Activated T-cell treated with anti-CD3 and anti-CD28 coated beads for 1 hour (primary cell): ENCODE data around the gene PROB1.
"Not testable (repeated sequence)": the region's sequence is repeated elsewhere in the genome, so short reads cannot be mapped to it uniquely, and the experiment has no call there.

Source experiments
- DNase-seq: peaks from one replicate; pipeline ENCODE4 v3.0.0-alpha.2; 2020; ENCODE audit warnings: low read depth

Gene PROB1

DNA sequence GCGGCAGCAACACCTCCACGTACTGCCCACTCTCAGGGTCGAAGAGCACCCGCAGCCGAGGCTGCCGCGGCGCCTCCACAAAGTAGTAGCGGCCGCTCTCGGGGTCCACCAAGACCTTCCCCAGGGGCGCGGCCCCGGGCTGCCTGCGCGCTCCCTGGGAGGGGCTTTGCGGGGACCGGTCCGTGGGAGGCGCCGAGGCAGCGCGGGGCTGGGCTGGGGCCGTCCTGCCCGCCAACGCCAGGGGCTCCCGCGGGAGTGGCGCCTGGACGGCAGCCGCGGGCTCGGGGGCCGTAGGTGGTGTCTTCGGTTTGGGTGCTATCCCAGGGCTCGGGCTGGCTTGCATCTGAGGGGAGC is 2.6 kb downstream of the PROB1 start:
- DNase-seq = no peak

DNA sequence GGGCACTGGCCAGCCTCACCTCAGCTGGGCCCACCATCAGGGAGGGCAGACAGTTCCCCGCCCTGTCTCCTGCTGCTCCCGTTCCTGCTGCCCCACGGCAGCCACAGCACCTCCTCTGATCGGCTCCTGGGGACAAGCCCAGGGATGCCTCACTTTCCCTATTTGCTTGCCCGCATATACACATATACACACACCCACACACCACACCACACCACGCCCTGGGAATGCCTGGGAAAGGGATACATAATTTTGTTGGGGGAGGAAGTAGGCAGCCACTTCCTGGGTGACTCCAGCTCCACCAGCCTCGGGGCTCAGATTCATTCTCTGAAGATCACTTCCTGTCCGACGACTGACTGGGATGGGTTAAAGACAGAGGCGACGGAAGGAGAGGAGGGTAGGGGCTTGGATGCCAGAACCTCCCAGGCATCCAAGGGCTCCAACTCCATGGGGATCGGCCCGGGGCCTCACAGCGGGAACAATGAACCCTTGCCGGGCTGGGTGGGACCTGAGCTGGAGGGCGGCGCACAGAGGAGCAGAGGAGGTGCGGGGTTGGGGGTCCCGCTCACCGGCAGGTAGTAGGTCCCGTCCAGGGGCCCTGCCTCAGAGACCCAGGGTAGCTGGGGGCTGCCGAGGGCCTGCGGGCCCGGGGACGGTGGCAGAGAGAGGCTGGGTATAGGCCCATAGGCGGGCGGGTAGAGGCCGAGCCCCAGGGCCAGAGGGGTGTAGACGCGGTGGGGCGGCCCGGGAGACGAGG is 3.2 kb downstream of the PROB1 start:
- no peak for DNase-seq

DNA sequence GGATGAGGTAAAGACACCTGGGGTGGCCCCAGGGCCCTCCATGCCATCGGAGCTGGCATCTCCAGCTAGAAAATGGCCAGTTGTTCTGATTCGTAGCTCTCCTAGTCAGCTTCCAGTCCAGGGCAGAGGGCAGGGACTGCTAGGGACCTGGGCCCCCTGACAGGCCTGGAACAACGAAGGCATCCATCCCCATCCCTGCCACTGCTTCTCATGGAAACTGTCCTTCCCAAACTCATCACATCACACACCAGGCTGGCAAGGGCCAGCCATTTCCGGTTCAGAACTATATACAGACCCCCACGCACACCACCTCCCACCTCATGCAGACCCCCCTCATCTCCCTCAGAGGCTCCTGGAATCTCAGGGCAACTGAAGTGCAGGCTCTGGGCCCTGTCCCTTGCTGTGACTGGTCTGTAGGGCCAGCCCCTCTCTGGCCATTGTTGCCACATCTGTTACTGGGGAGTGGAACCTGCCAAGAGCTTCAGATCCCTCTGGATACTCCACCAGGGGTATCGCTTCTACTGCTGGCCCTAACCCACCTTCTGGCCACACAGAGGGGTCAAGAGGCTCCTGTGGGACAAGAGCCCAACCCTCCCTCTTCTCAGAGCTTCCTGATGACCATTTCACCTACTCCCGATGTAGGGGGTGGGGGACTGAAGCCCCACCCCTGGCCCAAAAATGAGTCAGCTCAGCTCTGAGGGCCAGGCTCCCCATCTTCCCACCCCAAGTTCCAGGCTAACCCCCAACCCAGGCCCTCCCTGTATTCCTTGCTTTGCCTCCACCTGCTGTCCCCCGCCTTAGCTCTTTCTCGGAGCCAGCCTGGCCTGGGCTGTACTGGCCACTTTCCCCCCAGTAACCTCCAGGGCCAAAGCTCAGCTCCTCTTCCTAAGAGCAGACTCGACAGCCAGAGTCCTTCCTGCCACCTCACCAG is 4.0 kb downstream of the PROB1 start:
- no peak for DNase-seq

DNA sequence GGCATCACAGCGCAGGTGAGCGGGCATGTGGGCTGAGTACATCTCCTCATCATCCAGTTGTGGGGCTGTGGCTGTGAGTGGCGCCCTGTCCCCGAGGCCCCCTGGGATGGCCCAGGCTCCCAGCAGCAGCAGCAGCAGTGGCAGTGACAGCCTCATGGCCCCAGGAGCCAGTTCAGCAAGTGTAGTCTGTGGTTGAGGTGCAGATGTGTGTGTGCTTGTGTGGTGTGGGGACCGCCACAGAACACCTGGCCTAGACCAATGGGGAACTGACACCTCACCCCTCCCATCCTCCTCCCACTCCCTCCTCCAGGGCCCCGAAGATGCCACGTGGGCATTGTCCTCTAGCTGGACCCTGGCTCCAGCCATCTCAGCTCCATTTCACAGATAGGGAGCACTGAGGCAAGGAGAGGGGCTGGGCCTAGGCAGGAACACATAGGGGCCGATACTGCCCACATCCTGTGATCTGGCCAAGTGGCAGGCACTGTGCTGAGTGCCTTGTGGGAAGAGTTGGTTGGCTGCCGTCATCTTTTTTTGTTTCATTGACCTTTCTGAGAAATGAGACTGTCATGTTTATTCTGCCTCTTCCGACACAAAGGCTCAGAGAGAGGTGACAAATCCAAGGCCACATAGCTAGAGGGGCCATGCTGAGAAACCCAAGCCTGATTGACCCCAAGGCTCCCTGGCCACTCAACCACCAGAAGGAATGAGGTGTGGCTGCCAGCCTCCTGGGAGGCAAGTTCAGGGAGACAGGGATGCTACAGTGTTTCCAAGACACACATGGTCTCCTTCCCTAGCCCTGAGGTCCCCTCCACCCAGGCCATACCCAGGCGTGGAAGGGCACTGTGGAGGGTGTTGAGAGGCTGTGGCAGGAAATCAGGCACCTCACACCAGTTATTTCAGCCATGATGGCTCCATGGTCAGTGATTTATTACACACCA is 4.9 kb downstream of the PROB1 start, which contains the start of gene MZB1:
Gene MZB1, minus strand, starts transcription at position 213 of the 938 bp plus-strand sequence. Its CDS starts 57 bp downstream, at position 156.
- no peak for DNase-seq

- DNase-seq = no peak
Measured at GRCh38 chr5:139388198-139388821, 6.6 kb downstream of the PROB1 start.

DNA sequence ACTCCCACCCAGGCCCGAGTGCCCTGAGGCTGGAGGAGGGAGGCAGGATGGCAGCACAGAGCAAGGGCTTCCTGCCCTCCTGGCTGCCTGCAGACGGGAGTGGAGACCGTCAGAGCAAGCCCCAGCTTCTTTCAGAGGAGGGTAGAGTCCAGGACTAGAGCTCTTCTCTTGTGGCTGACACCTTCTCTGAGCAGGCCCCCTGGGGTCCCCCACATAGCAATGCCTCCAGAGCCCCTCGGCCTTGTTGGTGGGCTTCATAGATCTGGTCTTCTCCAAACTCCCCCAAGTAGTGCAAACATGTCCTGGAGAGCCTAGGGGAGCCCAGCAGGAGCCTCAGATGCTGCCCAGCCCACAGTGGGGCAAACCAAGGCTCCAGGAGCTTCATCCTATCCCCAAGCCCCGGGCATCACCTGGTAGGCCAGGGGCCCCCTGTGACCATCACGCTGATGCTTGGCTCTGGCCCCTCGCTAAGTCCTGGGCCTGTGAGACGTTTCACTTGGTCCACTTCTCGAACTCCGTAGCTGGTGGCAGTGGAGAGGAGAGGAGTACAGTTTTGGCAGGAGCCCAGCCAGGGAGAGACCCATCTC is 7.2 kb downstream of the PROB1 start:
- no peak for DNase-seq

- DNase-seq = not testable (repeated sequence)
Measured at GRCh38 chr5:139386956-139387355, 7.9 kb downstream of the PROB1 start.

DNA sequence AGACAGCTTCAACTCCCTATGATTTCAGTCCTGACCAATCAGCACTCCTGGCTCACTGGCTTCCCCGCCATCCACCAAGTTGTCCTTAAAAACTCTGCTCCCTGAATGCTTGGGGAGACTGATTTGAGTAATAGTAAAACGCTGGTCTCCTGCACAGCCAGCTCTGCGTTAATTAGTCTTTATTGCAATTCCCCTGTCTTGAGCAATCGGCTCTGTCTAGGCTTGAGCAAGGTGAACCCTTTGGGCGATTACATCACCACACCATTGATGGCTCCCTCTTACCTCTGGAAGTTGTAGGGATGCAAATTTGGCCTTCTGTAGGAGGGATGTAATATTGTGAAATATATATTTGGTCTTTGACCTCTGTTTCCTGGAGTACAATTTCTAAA is 8.9 kb downstream of the PROB1 start:
- DNase-seq = no peak

DNA sequence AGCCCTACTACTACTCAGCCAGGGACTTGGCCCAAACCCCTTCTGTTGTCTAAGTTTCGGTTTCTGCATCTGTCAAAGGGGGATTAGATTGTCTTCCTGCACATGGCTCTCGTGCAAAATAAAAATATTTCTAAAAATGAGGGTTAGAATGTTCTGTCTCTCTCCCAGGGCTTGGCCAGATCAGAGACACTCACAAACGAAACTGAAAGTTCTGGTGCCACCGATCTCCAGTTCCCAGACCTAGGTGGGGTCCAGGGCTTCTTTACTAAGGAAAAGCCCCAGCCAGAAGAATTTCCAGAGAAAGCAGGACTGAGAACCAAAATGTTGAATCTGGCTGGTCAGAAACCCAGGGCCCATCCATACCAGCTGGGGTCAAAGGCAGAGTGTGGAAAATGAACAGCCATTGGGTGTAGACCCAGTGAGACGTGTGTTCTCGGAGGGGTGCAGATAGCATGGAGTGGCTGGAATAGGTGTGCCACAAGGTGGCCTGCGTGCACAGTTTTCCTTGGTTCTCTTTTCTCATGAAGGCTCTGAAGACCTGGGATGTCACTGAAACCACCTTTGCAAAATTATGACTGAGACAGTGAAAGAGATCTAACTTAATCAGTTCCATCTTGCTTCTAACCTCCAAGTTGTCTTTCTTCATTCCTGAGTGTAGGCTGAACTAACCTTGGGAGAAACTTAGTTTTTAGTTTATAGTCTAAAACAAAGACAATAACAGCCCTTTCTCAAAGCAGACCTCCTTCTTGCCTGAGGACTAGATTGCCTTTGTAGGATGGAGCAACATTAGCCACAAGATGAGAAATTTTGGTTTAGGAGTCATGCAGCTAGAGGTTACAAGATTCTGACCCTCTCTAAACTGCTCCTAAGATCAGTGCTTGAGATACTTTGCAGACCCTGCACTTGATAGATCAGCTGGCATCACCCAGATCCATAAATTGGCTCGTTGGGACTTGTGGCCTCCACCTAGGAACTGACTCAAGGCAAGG is 9.5 kb downstream of the PROB1 start:
- no peak for DNase-seq

- no peak for DNase-seq
Measured at GRCh38 chr5:139384591-139385051, 10.3 kb downstream of the PROB1 start.

GRCh38 chr5:139383993-139384590 is 10.8 kb downstream of the PROB1 start:
- DNase-seq = no peak

DNA sequence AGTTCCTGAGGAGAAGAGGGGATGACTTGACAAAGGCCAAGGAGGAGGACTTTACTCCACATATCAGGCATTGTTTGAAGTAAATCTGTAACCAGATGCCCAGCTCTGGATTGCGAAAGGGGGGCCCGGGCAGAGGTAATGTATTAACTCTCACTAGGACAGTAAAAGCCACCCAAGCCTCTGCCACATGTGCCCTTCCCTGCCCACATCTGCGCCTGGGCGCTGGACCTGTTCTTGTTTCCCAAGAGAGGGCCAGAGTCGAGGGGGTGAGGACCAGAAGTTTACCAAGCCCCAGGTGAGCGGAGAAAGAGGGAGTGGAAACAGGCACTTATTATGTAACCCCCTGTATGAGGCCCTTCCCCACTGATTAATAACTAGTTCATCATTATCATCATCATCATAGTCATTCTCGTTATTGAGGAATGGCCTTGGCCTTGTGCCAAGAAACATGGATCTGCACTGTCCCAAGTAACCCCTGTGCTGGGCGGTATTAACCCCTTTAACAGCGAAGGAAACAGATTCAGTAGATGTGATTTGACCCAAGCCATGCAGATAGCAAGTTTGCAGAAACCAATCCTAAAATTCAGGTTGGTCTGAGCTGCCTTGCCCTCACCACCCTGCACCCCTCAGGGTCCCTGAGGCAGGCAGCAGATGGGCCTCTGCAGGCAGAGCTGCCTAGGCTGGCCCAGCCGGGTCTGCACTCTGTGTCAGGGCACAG is 11.5 kb downstream of the PROB1 start, which contains the start of gene SLC23A1:
Gene SLC23A1, minus strand, starts transcription at position 23 of the 718 bp plus-strand sequence. CDS start 44 bp downstream, outside the sequence.
- no peak for DNase-seq

- no peak for DNase-seq
Measured at GRCh38 chr5:139382807-139383206, 12.1 kb downstream of the PROB1 start.

DNA sequence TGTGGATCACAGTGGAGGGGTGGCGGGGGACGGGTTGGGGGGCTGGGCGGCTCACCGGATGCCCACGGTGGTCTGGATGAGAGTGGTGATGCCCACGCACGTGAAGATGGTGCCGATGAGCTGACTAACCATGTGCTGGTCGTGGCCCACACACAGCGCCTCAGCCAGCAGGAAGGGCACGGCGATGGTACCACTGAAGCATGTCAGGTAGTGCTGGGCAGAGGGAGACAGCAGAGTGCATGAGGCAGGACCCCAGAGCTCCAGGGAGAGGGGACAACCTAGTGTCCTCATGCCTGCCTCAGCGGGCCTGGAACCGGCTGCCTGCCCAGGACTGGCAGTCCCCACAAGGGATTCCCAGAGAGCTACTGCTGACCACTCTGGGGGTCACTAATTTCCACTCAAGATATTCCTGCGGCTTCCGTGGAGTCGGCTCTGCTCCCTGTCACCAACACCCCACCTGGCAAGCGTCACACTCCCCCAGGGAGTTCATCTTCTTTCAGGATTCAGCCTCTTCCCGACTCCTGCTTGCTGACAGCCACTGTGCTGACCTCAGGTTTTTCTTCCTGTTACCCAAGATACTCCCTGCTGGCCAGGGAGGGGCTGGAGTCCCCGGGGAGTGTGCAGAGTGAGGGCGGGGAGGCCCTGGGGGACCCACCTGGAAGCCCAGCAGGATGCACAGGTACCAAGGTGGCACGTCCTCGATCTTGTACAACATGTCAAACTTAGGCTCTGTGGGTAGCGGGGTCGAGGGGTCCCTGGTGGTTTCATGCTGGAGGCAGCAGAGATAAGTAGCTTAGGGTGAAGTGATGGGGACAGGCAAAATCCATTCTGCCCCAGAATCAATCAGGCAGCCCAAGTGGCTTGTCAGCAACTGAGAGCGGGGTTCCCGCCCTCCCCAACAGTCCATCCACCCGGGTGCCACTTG is 12.8 kb downstream of the PROB1 start:
- no peak for DNase-seq

- no peak for DNase-seq
Measured at GRCh38 chr5:139379626-139380449, 15.1 kb downstream of the PROB1 start.

- DNase-seq = no peak
Measured at GRCh38 chr5:139378941-139379361, 16.0 kb downstream of the PROB1 start.
